GM23338 (cell line): ENCODE results near the gene LRCH3.

Experiments used
- CREB1 ChIP-seq: fragments of 250-450 bp; sonication (Bioruptor Pico); IDR thresholded peaks from 2 replicates; pipeline ENCODE4 v1.5.0; 2020; ENCODE audit warnings: low read depth, mild to moderate bottlenecking, moderate library complexity
- CTCF ChIP-seq, 2 experiments: fragments of 200-600 bp in 1 of 2; sonication (generic) in 1 of 2; conservative IDR thresholded peaks; 2 replicates each; pipeline versions ENCODE4 v1.5.1 to v1.6.1; 2016 to 2017; ENCODE audit warnings: antibody characterized with exemption in 2 of 2, low read depth in 2 of 2, mild to moderate bottlenecking in 2 of 2, moderate library complexity in 1 of 2
- EZH2 ChIP-seq: fragments of 200-600 bp; sonication (generic); IDR thresholded peaks from one replicate; pipeline ENCODE4 v1.8.0; 2017; ENCODE audit warnings: antibody characterized with exemption, mild to moderate bottlenecking, low read depth; ENCODE audit not compliant: unreplicated experiment
- EZH2phosphoT487 ChIP-seq: fragments of 200-600 bp; sonication (generic); IDR thresholded peaks from one replicate; pipeline ENCODE4 v1.8.1; 2018; ENCODE audit warnings: antibody characterized with exemption; ENCODE audit not compliant: unreplicated experiment
- JUNB ChIP-seq: IDR thresholded peaks from one replicate; pipeline ENCODE4 v1.6.1; 2016; ENCODE audit warnings: antibody characterized with exemption; ENCODE audit not compliant: unreplicated experiment
- POLR2AphosphoS5 ChIP-seq: IDR thresholded peaks from 2 replicates; pipeline ENCODE4 v1.6.1; 2016; ENCODE audit warnings: antibody characterized with exemption, low read depth
- STAT1 ChIP-seq: IDR thresholded peaks from one replicate; pipeline ENCODE4 v1.6.1; 2016; ENCODE audit warnings: antibody characterized with exemption; ENCODE audit not compliant: unreplicated experiment
- ZNF114 ChIP-seq: fragments of 250-450 bp; sonication (Bioruptor Pico); IDR thresholded peaks from 2 replicates; pipeline ENCODE4 v1.5.0; 2020; ENCODE audit warnings: mild to moderate bottlenecking, moderate library complexity
- TF ChIP-seq, protein P1 (sequence below): IDR thresholded peaks from one replicate; pipeline ENCODE4 v1.6.1; 2018; ENCODE audit warnings: antibody characterized with exemption; ENCODE audit not compliant: unreplicated experiment
- TF ChIP-seq, protein P2 (sequence below): IDR thresholded peaks from 2 replicates; pipeline ENCODE4 v1.6.1; 2016; ENCODE audit warnings: antibody characterized with exemption

GRCh38 chr3:197890693-197891092, 99.6 kb downstream of the LRCH3 start:
- no peak for TF ChIP-seq JUNB
- TF ChIP-seq CREB1 (CRISPR knock-in tag) = no peak
- TF ChIP-seq CTCF (conservative IDR thresholded peaks at IDR 0.05; ENCODE audit: low read depth in 2 of 2) = no peak
- no peak for TF ChIP-seq POLR2AphosphoS5
- no peak for TF ChIP-seq EZH2
- no peak for TF ChIP-seq EZH2phosphoT487
- TF ChIP-seq, protein P1, sequence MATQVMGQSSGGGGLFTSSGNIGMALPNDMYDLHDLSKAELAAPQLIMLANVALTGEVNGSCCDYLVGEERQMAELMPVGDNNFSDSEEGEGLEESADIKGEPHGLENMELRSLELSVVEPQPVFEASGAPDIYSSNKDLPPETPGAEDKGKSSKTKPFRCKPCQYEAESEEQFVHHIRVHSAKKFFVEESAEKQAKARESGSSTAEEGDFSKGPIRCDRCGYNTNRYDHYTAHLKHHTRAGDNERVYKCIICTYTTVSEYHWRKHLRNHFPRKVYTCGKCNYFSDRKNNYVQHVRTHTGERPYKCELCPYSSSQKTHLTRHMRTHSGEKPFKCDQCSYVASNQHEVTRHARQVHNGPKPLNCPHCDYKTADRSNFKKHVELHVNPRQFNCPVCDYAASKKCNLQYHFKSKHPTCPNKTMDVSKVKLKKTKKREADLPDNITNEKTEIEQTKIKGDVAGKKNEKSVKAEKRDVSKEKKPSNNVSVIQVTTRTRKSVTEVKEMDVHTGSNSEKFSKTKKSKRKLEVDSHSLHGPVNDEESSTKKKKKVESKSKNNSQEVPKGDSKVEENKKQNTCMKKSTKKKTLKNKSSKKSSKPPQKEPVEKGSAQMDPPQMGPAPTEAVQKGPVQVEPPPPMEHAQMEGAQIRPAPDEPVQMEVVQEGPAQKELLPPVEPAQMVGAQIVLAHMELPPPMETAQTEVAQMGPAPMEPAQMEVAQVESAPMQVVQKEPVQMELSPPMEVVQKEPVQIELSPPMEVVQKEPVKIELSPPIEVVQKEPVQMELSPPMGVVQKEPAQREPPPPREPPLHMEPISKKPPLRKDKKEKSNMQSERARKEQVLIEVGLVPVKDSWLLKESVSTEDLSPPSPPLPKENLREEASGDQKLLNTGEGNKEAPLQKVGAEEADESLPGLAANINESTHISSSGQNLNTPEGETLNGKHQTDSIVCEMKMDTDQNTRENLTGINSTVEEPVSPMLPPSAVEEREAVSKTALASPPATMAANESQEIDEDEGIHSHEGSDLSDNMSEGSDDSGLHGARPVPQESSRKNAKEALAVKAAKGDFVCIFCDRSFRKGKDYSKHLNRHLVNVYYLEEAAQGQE = no peak
- TF ChIP-seq, protein P2, sequence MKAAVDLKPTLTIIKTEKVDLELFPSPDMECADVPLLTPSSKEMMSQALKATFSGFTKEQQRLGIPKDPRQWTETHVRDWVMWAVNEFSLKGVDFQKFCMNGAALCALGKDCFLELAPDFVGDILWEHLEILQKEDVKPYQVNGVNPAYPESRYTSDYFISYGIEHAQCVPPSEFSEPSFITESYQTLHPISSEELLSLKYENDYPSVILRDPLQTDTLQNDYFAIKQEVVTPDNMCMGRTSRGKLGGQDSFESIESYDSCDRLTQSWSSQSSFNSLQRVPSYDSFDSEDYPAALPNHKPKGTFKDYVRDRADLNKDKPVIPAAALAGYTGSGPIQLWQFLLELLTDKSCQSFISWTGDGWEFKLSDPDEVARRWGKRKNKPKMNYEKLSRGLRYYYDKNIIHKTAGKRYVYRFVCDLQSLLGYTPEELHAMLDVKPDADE = no peak
- no peak for TF ChIP-seq ZNF114 (CRISPR knock-in tag)
- no peak for TF ChIP-seq STAT1
